ENCODE data around the gene KRTAP1-1.
"Not testable (repeated sequence)": the region's sequence is repeated elsewhere in the genome, so short reads cannot be mapped to it uniquely, and the experiment has no call there.

- TF ChIP-seq EP300 (IDR thresholded peaks at IDR 0.05; ENCODE audit: low read depth); CTCF (IDR thresholded peaks at IDR 0.05); POLR2A (IDR thresholded peaks at IDR 0.05): not testable (repeated sequence)
Measured at GRCh38 chr17:41088760-41089352, 47.6 kb upstream of the KRTAP1-1 start.
